ENCODE measurements around the gene TAS2R43. TPM values are rescaled to one million over a fixed set of nuclear protein-coding genes. Genes with fewer than 3 reads are reported as not detected.

The TAS2R43 gene, protein sequence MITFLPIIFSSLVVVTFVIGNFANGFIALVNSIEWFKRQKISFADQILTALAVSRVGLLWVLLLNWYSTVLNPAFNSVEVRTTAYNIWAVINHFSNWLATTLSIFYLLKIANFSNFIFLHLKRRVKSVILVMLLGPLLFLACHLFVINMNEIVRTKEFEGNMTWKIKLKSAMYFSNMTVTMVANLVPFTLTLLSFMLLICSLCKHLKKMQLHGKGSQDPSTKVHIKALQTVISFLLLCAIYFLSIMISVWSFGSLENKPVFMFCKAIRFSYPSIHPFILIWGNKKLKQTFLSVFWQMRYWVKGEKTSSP
- total RNA-seq: under 1 TPM; 0.53 to 0.81 TPM

DNA sequence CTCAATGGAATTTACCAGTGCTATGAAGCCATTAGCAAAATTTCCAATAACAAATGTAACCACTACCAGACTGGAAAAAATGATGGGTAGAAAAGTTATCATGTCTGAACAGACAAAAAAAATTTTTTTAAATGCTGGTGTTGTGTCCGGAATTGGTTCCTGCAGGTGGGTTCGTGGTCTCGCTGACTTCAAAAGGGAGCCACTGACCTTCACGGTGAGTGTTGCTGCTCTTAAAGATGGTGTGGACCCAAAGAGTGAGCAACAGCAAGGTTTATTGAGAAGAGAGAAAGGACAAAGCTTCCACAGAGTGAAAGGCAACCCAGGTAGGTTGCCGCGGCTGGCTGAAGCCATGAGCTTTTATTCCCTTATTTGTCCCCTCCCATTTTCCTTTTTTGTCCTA is at the start of gene TAS2R43:
TSS of gene TAS2R43 (minus strand) at position 186 of the 400 bp plus-strand sequence. CDS start at position 102, 84 bp downstream.

DNA sequence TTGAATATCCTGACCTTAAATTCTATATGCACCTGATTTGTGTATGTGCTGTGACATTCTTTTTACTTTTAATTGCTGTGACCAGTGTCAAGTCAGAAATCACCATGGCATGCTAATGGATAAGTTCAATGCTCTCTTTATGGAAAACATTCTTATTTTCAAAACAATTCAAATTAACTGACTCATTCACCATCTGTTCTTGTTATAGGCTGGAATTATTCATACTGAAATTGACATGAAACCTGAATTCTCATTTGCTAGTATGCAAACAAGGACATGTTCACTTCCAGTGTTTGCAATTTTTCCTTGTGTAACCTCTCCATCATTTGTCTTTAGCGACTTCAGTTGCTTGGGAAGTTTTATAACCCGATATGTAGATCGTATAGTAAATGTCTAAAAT is 42.2 kb upstream of the TAS2R43 start, which contains the start of gene TAS2R30:
TSS of gene TAS2R30 (minus strand) at position 340 of the 400 bp plus-strand sequence. CDS start 400 bp downstream, outside the sequence.

DNA sequence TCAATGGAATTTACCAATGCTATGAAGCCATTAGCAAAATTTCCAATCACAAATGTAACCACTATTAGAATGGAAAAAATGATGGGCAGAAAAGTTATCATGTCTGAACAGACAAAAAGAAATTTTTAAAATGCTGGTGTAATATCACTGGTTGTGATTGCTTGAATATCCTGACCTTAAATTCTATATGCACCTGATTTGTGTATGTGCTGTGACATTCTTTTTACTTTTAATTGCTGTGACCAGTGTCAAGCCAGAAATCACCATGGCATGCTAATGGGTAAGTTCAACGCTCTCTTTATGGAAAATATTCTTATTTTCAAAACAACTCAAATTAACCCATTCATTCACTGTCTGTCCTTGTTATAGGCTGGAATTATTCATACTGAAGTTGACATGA is 29.9 kb downstream of the TAS2R43 start, which contains the start of gene TAS2R46:
TSS of gene TAS2R46 (minus strand) at position 101 of the 400 bp plus-strand sequence. CDS start at position 101, 0 bp downstream.

Other genes starting within 250 kb of the TAS2R43 start
- 1 to 10 TPM; 1.5 to 1.8 TPM for gene PRR4, start 242.8 kb downstream of the TAS2R43 start, total RNA-seq
- 10 to 100 TPM; 11.3 to 11.5 TPM for gene PRH1, start 208.1 kb downstream of the TAS2R43 start, total RNA-seq
- 1 to 10 TPM in 1 of 2 experiments, under 1 TPM in 1; 0.48 to 1.0 TPM for gene TAS2R13, start 182.8 kb downstream of the TAS2R43 start, total RNA-seq
- not detected for gene PRH2, start 163.1 kb downstream of the TAS2R43 start, total RNA-seq
- 1 to 10 TPM; 1.6 TPM for gene TAS2R14, start 153.1 kb downstream of the TAS2R43 start, total RNA-seq
- 1 to 10 TPM in 1 of 2 experiments, under 1 TPM in 1; 0.55 to 1.2 TPM for gene TAS2R50, start 105.4 kb downstream of the TAS2R43 start, total RNA-seq
- gene TAS2R20, start 94.0 kb downstream of the TAS2R43 start, total RNA-seq: 1 to 10 TPM in 1 of 2 experiments, under 1 TPM in 1; 0.86 to 1.4 TPM
- 1 to 10 TPM; 2.2 to 2.5 TPM for gene TAS2R19, start 69.7 kb downstream of the TAS2R43 start, total RNA-seq
- 1 to 10 TPM; 2.4 to 3.4 TPM for gene TAS2R31, start 60.9 kb downstream of the TAS2R43 start, total RNA-seq
- 1 to 10 TPM in 1 of 2 experiments, under 1 TPM in 1; 0.94 to 1.2 TPM for gene TAS2R46, start 30.0 kb downstream of the TAS2R43 start, total RNA-seq
- gene TAS2R30, start 42.3 kb upstream of the TAS2R43 start, total RNA-seq: 1 to 10 TPM; 2.2 to 2.4 TPM
- gene SMIM10L1, start 78.9 kb upstream of the TAS2R43 start, total RNA-seq: 1 to 10 TPM; 8.8 to 8.9 TPM
- gene TAS2R42, start 94.6 kb upstream of the TAS2R43 start, total RNA-seq: not detected
- not detected for gene PRB3, start 177.4 kb upstream of the TAS2R43 start, total RNA-seq
- not detected for gene PRB4, start 218.1 kb upstream of the TAS2R43 start, total RNA-seq

All from activated naive CD4-positive, alpha-beta T cell treated with anti-CD3 and anti-CD28 coated beads, Interleukin-2, amount 10 ng/mL, durations not matched to agents 5 hours and 36 hours (primary cell).